CD4-positive, alpha-beta T cell treated with Interleukin-15 for 4 hours (primary cell): ENCODE data around the gene C2orf72.
"Not testable (repeated sequence)": the region's sequence is repeated elsewhere in the genome, so short reads cannot be mapped to it uniquely, and the experiment has no call there.

Source experiments
- DNase-seq: peaks from one replicate; pipeline ENCODE4 v3.0.0-alpha.2; 2020; ENCODE audit warnings: low spot score

Gene C2orf72

GRCh38 chr2:231037202-231037730 is at the start of gene C2orf72:
Gene C2orf72, plus strand, starts transcription at chr2:231037523. Its CDS starts 43 bp downstream, at chr2:231037566.
- no peak for DNase-seq

GRCh38 chr2:230989731-230990130 is 47.6 kb upstream of the C2orf72 start:
- DNase-seq: no peak

DNA sequence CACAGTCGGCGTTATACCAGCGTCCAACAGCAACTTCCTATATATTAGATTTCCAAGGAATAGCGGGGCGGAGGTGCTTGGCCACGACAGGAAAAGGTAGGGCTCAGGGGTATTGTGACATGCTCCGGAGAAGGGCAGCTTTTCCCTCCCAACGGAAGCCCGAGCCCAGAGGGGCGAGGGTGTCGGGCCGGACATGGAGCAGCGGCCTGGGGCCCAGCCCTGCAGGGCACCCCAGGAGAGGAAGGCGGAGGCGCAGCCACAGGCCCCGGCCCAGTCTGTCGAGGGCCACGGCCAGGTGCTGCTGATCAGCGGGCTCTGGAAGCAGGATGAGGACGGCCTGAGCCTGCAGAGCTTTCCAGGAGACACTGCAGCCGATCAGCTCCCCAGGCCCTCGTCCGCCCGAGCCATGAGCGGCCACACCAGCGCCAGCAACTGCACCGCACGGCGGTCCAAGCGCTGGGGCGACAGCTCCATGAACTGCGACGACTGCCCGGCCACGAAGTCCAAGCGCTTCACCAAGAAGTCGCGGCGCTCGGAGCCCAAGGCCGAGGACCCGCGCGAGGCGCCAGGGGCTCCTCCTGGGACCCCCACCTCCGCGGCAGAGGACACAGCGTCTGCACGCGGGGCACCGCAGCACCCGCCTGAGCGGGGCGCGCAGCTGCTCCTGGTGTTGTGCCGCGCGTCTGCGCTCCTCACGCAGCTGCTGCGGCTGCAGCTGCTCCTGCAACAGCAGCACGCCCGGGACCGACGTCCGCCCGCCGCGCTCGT is 47.0 kb upstream of the C2orf72 start:
- no peak for DNase-seq

GRCh38 chr2:230990899-230991150 is 46.5 kb upstream of the C2orf72 start:
- no peak for DNase-seq

DNA sequence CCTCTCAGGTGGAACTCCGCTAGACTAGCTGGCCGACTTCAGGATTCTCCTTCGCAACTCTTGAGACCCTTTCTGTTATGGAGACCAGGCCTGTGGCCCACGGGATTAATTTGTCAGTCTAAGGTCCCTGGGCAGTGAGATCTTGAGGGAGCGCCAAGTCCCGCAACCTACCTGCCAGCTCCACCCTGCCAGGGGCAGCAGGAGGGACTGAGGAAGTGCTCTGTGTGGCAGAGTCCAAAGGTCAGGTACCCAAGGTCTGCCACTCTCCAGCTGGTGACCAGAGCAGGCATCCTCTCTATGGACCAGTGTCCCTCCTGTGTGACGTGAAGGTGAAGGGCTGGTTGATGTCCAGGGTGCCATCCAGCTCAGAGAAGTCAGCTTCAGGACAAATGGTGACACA is 45.7 kb upstream of the C2orf72 start:
- no peak for DNase-seq

DNA sequence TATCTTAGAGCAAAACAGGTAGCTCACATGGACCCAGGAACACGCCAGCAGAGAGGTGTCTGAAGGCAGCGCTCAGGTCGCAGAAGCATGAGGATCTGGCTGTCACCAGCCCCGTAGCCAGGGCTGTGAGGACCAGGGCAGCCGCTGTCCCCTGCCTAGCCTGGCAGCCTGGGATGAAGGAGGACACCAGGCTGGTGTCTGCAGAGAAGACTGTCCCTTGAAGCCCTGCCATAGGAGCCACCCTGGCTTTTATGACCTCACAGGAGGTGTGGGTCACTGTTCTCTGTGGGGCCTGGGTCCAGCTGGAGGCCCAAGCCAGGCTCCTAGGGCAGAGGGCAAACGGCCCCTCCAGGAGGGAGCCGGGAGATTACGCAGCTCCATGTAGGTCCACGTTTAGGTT is 41.5 kb upstream of the C2orf72 start, which contains the start of gene SPATA3:
TSS of gene SPATA3 (plus strand) at position 301 of the 400 bp plus-strand sequence. CDS start 113 bp downstream, outside the sequence.
- DNase-seq: no peak

- DNase-seq: no peak
These were observed 40.7 kb upstream of the C2orf72 start for GRCh38 chr2:230996661-230997060.

GRCh38 chr2:230998882-230999281 is 38.4 kb upstream of the C2orf72 start:
- no peak for DNase-seq

DNA sequence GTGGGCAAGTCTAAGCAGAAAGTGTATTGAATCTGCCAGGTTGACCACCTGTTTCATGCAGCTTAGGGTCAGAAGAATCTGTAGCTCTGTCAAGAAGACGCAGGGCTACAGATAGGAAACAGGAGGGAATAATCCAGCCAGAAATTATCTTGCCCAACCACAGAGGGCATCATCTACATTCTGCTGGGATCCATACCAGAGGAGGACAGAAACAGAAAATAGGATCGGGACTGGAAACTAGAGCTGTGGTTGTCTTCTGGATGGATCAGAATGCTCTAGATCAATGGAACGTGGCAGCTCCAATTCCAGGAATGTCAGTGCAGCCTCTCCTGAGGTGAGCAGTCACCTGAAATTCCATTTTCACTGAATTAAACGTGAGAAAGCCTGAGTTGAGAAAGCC is 37.8 kb upstream of the C2orf72 start:
- DNase-seq: no peak

DNA sequence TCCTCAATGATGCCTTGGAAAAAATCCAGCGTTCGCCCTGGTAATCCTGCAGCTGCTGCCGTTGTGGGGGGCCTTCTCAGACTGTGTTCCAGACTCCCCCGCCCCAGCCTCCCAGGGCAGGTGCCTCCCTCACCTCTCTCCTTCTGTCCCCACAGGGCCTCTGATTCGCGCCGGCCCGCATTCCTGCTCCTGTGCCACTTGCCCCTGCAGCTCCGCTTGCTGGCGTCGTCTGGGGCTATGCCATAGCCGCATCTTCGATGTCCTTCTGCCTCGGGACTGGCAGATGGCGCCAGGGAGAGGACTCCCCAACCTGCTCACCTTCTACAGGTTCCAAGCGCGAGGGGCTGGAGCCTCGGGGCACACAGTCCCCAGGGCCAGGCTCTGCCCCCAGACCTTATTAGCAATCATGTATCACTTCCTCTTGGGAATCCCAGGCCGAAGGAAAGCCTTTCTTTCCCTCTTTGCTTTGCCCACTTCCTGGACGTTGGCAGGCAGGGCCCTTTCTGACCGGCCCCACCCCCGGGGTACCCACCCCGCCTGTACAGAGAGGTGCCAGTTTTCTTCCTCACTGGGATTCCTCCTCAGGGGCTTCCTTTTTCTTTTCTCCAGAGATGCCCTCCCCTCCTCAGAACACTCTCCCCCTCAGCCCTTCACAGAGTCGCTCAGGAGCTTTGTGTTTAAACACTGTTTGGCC is 37.0 kb upstream of the C2orf72 start:
- DNase-seq: no peak

- DNase-seq: no peak
These were observed 36.3 kb upstream of the C2orf72 start for GRCh38 chr2:231001036-231001435.

DNA sequence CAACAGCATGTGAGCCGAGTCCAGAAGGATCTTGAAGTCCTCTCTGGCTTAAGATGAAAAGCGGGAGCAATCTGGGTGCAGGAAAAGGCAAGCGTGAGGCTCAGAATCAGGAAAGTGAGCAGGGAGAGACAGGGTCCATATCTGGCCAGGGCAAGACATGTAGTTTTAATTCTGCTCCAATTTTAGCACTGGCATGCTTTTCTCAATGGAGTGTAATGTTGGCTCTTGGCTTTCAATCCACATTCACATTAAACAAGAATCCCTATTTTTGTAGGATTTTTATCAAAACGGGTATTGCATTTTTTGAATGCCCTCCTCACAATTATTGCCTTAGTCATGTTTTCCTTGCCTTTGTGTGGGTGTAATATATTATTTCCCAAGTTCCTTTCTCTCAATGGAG is 35.4 kb upstream of the C2orf72 start:
- no peak for DNase-seq

DNA sequence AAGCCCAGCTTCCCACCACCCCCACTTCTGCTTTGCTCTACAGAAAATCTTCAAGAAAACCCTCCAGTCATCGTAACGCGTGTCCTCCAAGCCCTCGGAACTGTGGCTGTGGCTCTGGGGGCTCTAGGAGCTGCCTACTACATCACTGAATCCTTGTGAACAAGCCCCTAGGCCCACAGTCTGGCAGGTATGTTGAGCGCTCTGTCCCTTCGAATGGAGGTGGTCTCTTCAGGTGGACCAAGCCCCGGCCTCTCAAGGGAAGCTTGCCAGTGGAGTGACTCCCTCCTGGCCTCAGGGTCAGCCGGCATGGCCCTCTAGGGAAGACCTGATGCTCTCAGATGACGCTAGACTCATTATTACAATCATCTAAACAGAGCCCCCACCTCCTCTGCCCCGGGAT is 34.7 kb upstream of the C2orf72 start:
- no peak for DNase-seq

DNA sequence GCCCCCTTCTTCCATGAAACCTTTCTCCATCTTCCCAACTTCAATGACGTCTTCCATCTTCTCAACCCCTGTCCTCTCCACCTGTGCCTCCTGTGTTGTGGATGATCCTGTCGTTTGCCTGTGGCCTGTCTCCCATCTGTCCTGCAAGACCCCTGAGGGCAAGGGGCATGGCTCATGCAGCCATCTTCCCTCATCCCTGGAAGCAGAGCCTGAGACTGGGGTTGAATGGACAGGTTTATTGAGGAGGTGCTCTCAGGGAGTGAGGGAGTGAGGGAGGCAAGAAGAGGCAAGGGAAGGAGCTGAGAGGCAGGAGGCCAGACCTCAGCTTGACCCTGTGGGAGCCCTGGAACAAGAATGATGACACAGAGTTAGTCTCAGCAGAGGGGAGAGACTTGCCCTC is 34.1 kb upstream of the C2orf72 start:
- no peak for DNase-seq

GRCh38 chr2:231004930-231005329 is 32.4 kb upstream of the C2orf72 start:
- DNase-seq: not testable (repeated sequence)

DNA sequence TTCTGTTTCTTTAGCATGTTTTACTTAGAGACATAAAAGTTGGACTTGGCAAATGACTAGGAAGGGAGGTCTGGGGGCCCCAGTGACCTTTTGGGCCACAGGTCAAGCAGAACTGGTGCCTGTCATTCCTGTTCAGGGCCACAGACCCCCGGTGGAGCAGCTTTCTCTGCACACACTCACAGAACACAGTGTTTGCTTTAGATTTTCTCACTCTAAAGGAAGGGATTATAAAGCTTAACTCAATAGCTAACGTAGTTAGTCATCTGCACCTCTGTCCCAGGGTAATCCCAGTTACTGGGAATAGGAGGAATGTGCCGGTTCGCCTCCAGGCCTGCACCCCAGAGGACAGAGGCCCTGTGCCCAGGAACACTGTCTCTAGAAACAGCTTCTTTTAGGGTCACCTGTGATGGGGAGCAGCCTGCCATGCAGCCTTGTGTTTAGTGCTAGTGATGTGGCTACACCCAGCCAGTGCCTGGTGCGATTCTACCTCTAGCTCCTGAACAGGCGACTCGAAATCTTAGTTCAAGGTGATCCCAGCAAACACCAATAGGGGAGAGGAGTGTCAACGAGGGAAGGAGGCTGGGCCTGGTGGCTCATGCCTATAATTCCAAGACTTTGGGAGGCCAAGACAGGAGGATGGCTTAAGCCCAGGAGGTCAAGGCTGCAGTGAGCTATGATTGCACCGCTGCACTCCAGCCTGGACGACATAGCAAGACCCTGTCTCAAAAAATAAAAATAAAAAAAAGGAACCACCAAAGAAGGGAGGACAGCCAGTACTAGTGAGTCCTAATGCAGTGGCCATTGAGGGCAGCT is 29.8 kb upstream of the C2orf72 start:
- DNase-seq: no peak

- no peak for DNase-seq
These were observed 29.2 kb upstream of the C2orf72 start for GRCh38 chr2:231008131-231008530.

GRCh38 chr2:231009236-231009919 is 27.9 kb upstream of the C2orf72 start:
- DNase-seq: no peak

DNA sequence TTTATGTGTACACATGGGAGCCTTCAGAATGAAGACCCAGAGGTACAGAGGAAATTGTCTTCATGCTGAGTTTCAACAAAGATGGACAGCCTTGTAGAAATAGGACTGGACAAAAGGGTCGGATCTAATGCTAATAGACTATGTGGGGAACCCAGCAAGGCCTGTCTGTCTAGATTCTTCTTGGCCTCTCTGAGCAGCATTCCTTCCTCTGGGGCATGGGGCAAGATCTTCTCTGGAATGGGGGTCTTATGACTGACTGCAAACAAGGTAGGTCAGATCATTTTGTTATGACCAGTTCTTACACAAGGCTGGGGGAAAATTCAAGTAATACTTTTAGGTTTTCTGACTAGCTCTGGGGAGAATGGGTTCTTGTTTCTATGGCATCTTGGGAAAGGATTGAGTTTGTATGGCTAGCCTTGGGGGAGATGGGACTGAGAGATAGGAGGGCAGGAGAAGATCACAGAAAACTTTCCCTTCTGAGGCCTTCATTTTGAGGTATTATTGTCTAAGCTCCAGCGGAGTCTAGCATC is 27.1 kb upstream of the C2orf72 start:
- no peak for DNase-seq

DNA sequence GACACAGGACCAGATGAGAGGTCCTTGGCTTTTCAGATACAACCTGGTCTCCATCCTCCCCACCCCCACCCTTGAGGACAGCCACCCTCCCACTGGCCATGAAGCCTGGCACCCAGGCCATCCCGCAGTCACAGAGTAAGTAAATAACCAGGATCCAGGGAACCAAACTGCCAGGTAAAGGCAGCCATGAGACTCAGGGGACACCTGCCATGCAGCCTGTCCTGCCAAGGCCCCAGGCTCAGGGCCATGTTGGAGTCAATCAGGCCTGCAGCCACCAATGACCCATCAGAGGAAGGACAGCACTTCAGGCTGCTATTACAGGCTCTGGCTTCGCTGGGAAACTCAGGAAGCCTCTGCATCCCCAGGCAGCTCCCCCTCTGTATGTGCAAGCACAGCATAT is 25.8 kb upstream of the C2orf72 start:
- no peak for DNase-seq

DNA sequence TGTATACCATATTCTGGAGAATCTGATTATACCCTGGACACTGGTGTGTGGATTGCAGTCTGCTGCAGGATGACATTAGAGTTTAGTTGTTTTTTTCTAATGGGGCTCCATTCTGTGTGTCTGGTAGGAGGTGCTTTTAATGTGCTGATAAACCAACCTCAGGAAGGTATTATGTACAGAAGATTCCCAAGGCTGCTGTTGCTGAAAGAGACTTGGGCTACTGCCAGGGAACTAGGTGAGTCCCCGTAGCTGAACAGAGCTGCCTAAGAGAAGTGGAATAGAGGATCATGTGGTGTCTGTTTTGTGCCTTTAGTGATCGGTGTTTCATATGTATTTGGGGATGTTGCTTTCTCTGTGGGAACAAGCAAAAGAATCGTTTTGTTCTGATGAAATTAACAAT is 24.9 kb upstream of the C2orf72 start:
- DNase-seq: no peak

GRCh38 chr2:231013820-231014219 is 23.5 kb upstream of the C2orf72 start:
- no peak for DNase-seq
